T-helper 2 cell (primary cell): ENCODE results near the gene CLASP1.
"Not testable (repeated sequence)": the region's sequence is repeated elsewhere in the genome, so short reads cannot be mapped to it uniquely, and the experiment has no call there.

ENCODE experiments used
- DNase-seq, 5 experiments: peaks; one replicate each; pipeline versions ENCODE4 v3.0.0 to v3.0.0-alpha.2; 2012 to 2022

Gene CLASP1

GRCh38 chr2:121417826-121418225 lies 231.4 kb downstream of the CLASP1 start:
- no peak for DNase-seq

GRCh38 chr2:121415727-121416126 lies 233.5 kb downstream of the CLASP1 start:
- DNase-seq = no peak

- DNase-seq = no peak
Observed at GRCh38 chr2:121412349-121412748, 236.9 kb downstream of the CLASP1 start.

- no peak for DNase-seq
Observed at GRCh38 chr2:121409966-121410365, 239.3 kb downstream of the CLASP1 start.

GRCh38 chr2:121409388-121409787 lies 239.9 kb downstream of the CLASP1 start:
- no peak for DNase-seq

GRCh38 chr2:121408641-121409040 lies 240.6 kb downstream of the CLASP1 start:
- no peak for DNase-seq

- DNase-seq = no peak
Observed at GRCh38 chr2:121405233-121405632, 244.0 kb downstream of the CLASP1 start.

- DNase-seq = no peak
Observed at GRCh38 chr2:121400201-121400600, 249.1 kb downstream of the CLASP1 start.

- DNase-seq = no peak
Observed at GRCh38 chr2:121398853-121399252, 250.4 kb downstream of the CLASP1 start.

GRCh38 chr2:121390082-121390692 lies 259.1 kb downstream of the CLASP1 start:
- no peak for DNase-seq

GRCh38 chr2:121388371-121388770 lies 260.9 kb downstream of the CLASP1 start:
- no peak for DNase-seq

GRCh38 chr2:121387591-121388325 lies 261.5 kb downstream of the CLASP1 start:
- no peak for DNase-seq

GRCh38 chr2:121386707-121387106 lies 262.6 kb downstream of the CLASP1 start:
- peak in 1 of 5 experiments; percentile 4 for DNase-seq

- DNase-seq = no peak
Observed at GRCh38 chr2:121386102-121386501, 263.2 kb downstream of the CLASP1 start.

- no peak for DNase-seq
Observed at GRCh38 chr2:121382744-121383143, 266.5 kb downstream of the CLASP1 start.

GRCh38 chr2:121377646-121378045 lies 271.6 kb downstream of the CLASP1 start:
- no peak for DNase-seq

GRCh38 chr2:121376535-121377250 lies 272.6 kb downstream of the CLASP1 start:
- DNase-seq = no peak

GRCh38 chr2:121375621-121376159 lies 273.6 kb downstream of the CLASP1 start:
- DNase-seq = no peak

GRCh38 chr2:121374412-121375075 lies 274.7 kb downstream of the CLASP1 start:
- not testable (repeated sequence) for DNase-seq

- no peak for DNase-seq
Observed at GRCh38 chr2:121372721-121373353, 276.4 kb downstream of the CLASP1 start.

- no peak for DNase-seq
Observed at GRCh38 chr2:121372082-121372481, 277.2 kb downstream of the CLASP1 start.

- no peak for DNase-seq
Observed at GRCh38 chr2:121368836-121369235, 280.4 kb downstream of the CLASP1 start.
